NCI-H1436 (cell line): ENCODE results near the gene ANKRD55.
"Not testable (repeated sequence)": the region's sequence is repeated elsewhere in the genome, so short reads cannot be mapped to it uniquely, and the experiment has no call there.

ENCODE experiments used
- DNase-seq: peaks from one replicate; lab custom pipeline; 2025; lab: John Stamatoyannopoulos, UW

Gene ANKRD55

GRCh38 chr5:56253126-56253525, 20.0 kb upstream of the ANKRD55 start:
- DNase-seq, result no peak

- no peak for DNase-seq
These were observed 18.9 kb upstream of the ANKRD55 start for GRCh38 chr5:56251918-56252553.

- DNase-seq, result no peak
These were observed 18.3 kb upstream of the ANKRD55 start for GRCh38 chr5:56251440-56251839.

- DNase-seq, result no peak
These were observed 16.9 kb upstream of the ANKRD55 start for GRCh38 chr5:56250011-56250410.

GRCh38 chr5:56249085-56249484, 16.0 kb upstream of the ANKRD55 start:
- DNase-seq, result not testable (repeated sequence)

- no peak for DNase-seq
These were observed 14.5 kb upstream of the ANKRD55 start for GRCh38 chr5:56247592-56247991.

- no peak for DNase-seq
These were observed 13.6 kb upstream of the ANKRD55 start for GRCh38 chr5:56246769-56247168.

- DNase-seq, result no peak
These were observed 12.4 kb upstream of the ANKRD55 start for GRCh38 chr5:56245481-56245880.

DNA sequence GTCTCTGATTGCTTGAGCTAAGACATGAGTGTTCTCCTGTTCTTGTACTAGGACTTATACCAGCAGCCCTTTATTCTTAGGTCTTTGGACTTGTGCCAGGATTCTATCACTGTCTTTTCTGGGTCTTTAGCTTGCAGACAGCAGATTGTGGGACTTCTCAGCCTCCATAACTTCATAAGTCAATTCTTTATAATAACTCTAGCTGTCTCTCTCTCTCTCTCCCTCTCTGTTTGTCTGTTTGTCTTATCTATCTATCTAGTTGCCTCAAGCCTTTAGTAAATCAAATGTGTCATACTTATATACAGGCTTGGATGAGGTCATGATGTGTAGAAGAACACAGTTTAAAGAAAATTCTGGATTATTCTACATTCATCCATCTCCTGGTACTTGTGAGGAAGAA, 11.5 kb upstream of the ANKRD55 start:
- no peak for DNase-seq

DNA sequence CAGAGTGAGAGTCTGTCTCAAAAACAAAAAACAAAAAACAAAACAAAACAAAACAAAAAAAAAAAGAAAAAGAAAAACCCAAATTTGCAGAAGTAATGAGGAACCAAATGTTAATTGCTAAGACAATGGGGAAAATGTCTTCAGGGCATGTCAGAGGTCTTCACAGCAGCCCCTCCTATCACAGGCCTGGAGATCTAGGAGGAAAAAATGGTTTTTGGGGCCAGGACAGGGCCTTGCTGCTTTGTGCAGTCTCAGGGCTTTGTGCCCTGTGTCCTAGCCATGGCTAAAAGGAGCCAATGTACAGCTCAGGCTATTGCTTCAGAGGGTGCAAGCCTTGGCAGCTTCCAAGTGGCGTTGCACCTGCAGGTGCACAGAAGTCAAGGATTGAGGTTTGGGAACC, 9.1 kb upstream of the ANKRD55 start:
- DNase-seq, result not testable (repeated sequence)

- no peak for DNase-seq
These were observed 592 bp downstream of the ANKRD55 start for GRCh38 chr5:56232538-56232937.

DNA sequence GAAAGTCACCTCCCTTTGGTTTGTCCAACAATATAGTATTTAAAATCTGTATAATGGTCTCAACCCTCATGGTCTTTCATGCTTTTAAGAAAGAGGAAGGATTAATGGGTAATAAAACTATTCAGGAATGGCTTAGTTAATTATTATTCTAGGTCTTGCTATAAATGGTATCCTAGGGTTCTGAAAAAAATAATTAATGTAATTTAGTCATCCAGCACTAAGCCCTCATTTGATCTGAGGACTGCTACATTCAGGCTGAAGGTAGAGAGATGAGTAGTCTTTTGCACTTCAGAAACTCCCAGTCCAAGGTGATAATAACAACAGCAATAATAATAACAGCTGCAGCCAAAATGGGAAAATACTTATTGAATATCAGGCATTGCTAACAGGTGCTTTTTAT, 2.6 kb downstream of the ANKRD55 start:
- no peak for DNase-seq

DNA sequence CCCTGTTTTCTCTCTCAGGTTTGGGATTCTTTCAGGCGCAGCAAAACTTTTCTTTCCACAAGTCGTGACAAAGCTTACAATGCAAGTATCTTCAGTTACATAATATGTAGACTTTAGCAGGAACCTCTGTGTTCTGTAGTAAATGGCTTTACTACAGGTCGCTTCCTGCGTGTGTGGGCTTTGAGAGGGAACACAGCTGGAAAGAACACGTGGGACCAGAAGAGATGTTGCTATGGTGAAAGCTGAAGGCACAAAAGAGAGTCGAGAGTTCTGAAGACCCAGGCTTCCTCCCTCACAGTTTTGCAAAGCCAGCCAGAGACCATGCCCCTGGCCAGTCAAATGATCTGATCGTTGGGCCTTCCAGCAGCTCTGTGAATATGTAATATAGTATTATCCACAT, 4.0 kb downstream of the ANKRD55 start:
- no peak for DNase-seq

GRCh38 chr5:56228631-56229030, 4.5 kb downstream of the ANKRD55 start:
- DNase-seq, result no peak

DNA sequence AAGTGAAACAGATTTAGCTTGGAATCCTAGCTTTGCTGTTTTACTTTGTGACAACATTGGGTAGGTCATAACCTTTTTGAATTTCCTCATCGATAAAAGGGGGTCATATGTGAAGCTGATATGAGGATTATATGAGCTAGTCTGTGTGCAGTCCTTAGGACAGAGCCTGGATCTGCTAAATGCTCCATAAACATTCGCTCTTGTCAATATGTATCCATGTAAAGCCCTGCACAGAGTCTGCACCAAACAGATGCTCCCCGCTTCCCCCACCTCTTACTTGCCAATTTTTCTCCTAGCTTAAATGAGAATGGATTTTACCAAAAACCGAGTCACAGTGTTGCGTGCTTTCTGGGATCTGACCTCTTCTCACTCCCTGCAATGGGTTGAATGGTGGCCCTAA, 5.4 kb downstream of the ANKRD55 start:
- DNase-seq, result no peak

DNA sequence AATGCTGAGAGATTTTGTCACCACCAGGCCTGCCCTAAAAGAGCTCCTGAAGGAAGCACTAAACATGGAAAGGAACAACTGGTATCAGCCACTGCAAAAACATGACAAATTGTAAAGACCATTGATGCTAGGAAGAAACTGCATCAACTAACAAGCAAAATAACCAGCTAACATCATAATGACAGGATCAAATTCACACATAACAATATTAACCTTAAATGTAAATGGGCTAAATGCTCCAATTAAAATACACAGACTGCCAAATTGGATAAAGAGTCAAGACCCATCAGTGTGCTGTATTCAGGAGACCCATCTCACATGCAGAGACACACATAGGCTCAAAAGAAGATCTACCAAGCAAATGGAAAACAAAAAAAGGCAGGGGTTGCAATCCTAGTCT, 9.8 kb downstream of the ANKRD55 start:
- not testable (repeated sequence) for DNase-seq

DNA sequence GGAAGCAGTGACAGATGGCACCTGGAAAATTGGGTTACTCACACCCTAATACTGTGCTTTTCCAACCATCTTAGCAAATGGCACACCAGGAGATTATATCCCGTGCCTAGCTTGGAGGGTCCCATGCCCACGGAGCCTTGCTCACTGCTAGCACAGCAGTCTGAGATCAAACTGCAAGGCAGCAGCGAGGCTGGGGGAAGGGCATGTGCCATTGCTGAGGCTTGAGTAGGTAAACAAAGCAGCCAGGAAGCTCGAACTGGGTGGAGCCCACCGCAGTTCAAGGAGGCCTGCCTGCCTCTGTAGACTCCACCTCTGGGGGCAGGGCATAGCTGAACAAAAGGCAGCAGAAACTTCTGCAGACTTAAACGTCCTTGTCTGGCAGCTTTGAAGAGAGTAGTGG, 11.5 kb downstream of the ANKRD55 start:
- DNase-seq, result not testable (repeated sequence)

DNA sequence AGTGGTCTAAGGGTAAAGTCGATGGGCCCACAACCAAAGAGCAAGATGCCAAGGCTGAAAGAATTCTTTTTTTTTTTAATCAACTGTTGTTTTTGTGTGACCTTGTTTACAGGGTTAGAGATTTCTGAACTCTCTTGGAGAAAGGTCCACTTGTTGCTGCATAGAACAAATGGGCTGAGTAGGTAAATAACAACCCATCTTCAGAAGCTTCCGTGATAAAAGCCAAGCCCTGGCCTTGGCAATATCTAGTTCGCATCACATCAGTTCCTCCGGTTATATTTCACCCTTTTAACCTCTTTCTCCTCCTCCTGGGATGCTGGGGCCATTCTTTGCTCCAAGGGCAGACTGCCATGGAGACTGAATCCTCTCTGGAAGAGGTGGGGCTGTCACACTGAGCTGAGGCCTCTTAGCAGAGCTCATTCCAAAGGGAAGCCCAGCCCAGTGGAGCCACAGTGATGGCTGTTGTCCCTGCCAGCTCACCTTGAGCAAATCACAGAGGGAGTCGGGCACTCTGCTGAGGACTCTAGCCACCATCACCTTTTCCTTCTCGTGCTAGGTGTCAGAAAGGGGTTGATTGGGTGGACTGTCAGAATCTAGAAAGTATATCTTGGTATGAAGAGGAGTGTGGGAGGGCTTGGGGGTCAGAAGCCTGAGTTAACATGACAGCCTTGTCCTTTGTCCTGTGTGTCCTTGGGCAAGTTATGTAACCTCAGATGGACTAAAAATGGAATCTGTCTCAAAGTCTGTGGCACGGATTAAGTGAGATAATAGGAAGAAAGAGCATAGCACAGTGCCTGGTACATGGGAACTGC, 17.9 kb downstream of the ANKRD55 start:
- no peak for DNase-seq

DNA sequence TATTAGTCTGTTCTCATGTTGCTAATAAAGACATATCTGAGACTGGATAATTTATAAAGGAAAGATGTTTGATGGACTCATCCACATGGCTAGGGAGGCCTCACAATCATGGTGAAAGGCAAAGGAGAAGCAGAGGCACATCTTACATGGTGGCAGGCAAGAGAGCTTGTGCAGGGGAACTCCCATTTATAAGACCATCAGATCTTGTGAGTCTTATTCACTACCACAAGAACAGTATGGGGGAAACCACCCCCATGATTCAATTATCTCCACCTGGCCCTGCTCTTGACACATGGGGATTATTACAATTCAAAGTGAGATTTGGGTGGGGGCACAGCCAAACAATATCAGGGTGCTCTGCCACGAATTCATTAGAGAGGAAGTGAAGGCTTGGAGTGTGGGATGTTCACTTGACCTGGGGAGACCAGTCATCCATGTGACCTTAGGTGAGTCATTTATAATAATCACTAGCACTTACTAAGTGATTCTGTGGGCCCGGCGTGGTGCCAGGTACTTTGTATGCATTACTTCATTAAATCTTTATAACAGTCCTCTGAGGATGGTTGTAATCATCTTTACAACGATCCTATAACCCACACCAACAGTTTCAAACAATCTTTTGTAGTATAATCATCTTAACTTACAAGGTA, 19.1 kb downstream of the ANKRD55 start:
- not testable (repeated sequence) for DNase-seq

GRCh38 chr5:56212130-56212879, 20.8 kb downstream of the ANKRD55 start:
- no peak for DNase-seq

GRCh38 chr5:56211298-56211865, 21.7 kb downstream of the ANKRD55 start:
- no peak for DNase-seq

- DNase-seq, result no peak
These were observed 24.4 kb downstream of the ANKRD55 start for GRCh38 chr5:56208681-56209080.
